ENCODE measurements around the gene PARP12. TPM values are rescaled to one million over a fixed set of nuclear protein-coding genes. Genes with fewer than 3 reads are reported as not detected.

The PARP12 gene
- total and polyA plus RNA-seq, 9 donors: 15.7 to 43.5 (median 23.2) TPM

DNA sequence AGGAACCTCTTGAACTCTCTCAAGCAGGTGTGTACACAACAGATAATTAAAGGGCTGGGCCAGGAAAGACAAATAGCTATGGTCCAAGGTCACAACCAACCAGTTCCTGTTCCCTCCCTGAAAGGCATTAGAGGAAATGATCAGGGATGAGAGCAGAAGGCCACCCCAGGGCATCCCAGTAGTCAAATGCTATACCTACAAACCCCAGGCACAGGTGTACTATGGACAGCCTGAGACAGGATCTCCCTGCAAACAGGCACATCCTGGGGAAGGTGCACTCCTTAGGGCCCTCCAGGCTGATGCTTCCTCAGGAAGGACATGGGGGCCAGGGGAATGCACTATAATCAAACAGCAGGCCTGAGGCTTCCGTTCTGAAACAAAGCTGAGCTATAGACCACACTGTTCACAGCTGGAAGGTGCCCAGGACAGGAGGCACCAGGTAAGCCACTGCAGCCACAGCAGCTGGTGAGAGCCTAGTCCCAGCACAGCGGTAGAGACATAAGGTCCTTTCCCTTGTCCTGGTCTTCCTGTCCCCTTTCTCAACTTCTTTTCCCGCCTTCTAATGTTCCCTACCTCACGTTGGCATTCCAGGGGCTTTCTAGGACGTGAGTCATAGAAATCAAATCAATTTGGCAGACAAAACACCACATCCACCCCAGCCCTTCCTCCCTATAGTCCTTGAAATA is 13.3 kb downstream of the PARP12 start:
- no peak for TF ChIP-seq EP300 (IDR thresholded peaks at IDR 0.05)
- TF ChIP-seq, protein P1, sequence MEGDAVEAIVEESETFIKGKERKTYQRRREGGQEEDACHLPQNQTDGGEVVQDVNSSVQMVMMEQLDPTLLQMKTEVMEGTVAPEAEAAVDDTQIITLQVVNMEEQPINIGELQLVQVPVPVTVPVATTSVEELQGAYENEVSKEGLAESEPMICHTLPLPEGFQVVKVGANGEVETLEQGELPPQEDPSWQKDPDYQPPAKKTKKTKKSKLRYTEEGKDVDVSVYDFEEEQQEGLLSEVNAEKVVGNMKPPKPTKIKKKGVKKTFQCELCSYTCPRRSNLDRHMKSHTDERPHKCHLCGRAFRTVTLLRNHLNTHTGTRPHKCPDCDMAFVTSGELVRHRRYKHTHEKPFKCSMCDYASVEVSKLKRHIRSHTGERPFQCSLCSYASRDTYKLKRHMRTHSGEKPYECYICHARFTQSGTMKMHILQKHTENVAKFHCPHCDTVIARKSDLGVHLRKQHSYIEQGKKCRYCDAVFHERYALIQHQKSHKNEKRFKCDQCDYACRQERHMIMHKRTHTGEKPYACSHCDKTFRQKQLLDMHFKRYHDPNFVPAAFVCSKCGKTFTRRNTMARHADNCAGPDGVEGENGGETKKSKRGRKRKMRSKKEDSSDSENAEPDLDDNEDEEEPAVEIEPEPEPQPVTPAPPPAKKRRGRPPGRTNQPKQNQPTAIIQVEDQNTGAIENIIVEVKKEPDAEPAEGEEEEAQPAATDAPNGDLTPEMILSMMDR (IDR thresholded peaks at IDR 0.05): no peak
- TF ChIP-seq POLR2A (IDR thresholded peaks at IDR 0.05): no peak
- intact Hi-C loops (cut with DNase I): no loop called here
- WGBS, 3 donors: 41 to 56% (median 49%) methylated on average over 5 of the region's 5 CpGs
- no peak overlapping the region for H3K4me3 ChIP-seq
- peaks cover 3% of the 10 kb centered on the region for H3K4me1 ChIP-seq (ENCODE audit: insufficient read depth)
- no peak for DNase-seq
- H3K36me3 ChIP-seq: no peaks in the 10 kb centered on the region
- no peaks in the 10 kb centered on the region for H3K9me3 ChIP-seq
- H3K27ac ChIP-seq: no peak overlapping the region
- H3K27me3 ChIP-seq: no peaks in the 10 kb centered on the region

DNA sequence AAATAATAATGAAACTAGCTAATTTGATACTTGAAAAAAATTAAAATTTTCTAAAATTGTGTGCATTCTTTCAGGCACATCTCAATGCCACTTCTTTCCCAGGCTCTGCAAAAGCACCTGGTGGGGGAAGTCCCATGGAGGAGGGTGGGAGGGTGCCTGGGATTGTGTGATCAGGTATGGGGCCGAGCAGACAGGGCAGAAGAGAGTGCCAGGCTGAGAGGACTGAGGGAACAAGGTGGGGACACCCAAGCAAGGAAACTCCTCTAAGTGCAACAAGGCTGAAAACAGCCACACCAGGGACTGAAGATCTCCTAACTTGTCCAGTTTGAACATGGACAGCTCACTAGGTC is 13.8 kb downstream of the PARP12 start:
- Histone ChIP-seq H3K4me3 (no peak overlapping the region), H3K9me3 (no peaks in the 10 kb centered on the region), H3K27ac (no peak overlapping the region), H3K4me1 (ENCODE audit: insufficient read depth) (peaks cover 3% of the 10 kb centered on the region), H3K36me3 (no peaks in the 10 kb centered on the region), H3K27me3 (no peaks in the 10 kb centered on the region)
- WGBS, 3 donors: 74 to 86% (median 76%) methylated on average over 1 of the region's 1 CpG
- no peak for DNase-seq
- intact Hi-C loops (cut with DNase I): no loop called here
- TF ChIP-seq, protein P1 (IDR thresholded peaks at IDR 0.05): no peak
- TF ChIP-seq EP300 (IDR thresholded peaks at IDR 0.05) (no peak), POLR2A (IDR thresholded peaks at IDR 0.05) (no peak)

DNA sequence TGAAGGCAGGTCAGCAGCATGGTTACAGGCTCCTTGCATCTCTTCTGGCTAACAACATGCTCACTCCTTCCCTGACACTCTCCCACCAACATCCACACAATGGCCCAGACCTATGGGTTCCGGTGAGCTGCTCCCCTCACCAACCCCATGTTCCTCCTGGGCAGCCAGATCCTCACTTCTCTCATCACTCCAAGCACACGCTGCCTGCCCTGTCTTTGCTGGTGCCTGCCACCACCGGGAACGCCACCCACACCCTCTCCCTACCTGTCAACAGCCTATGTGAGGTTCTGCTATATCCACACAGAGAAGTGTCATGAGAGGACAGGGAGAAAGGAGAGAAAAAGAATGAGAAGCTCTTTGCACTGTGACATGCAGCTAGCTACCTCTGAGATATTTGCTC is 14.6 kb downstream of the PARP12 start:
- intact Hi-C loops (cut with DNase I): no loop called here
- TF ChIP-seq POLR2A (IDR thresholded peaks at IDR 0.05) (no peak), EP300 (IDR thresholded peaks at IDR 0.05) (no peak)
- TF ChIP-seq, protein P1 (IDR thresholded peaks at IDR 0.05): no peak
- no peak for DNase-seq
- Histone ChIP-seq H3K27ac (no peak overlapping the region), H3K4me3 (no peak overlapping the region), H3K27me3 (no peaks in the 10 kb centered on the region), H3K4me1 (ENCODE audit: insufficient read depth) (peaks cover 3% of the 10 kb centered on the region), H3K36me3 (no peaks in the 10 kb centered on the region), H3K9me3 (no peaks in the 10 kb centered on the region)
- 94 to 100% (median 95%) methylated on average over 4 of the region's 4 CpGs for WGBS, 3 donors

DNA sequence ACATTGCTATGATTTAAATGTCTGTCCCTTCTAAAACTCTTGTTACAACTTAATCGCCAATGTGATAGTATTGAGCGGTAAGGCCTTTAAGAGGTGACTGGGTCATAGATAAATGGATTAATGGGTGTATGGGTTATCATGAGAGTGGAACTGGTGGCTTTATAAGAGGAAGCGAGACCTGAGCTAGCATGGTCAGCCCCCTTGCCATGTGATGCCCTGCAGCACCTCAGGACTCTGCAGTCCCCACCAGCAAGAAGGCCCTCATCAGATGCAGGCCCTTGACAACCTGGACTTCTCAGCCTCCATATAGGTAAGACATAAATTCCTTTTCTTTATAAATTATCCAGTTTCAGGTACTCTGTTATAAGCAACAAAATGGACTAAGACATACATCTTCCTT is 15.6 kb downstream of the PARP12 start:
- 99 to 100% (median 100%) methylated on average over 3 of the region's 3 CpGs for WGBS, 3 donors
- intact Hi-C loops (cut with DNase I): no loop called here
- Histone ChIP-seq H3K27ac (no peak overlapping the region), H3K9me3 (no peaks in the 10 kb centered on the region), H3K27me3 (no peaks in the 10 kb centered on the region), H3K36me3 (no peaks in the 10 kb centered on the region), H3K4me1 (ENCODE audit: insufficient read depth) (peaks cover 3% of the 10 kb centered on the region), H3K4me3 (no peak overlapping the region)
- TF ChIP-seq POLR2A (IDR thresholded peaks at IDR 0.05): no peak
- TF ChIP-seq, protein P1 (IDR thresholded peaks at IDR 0.05): no peak
- DNase-seq: no peak

Data from ovary (tissue), 9 donors.